HG02759 (cell line): ENCODE data around the gene FOXD4.
"Not testable (repeated sequence)": the region's sequence is repeated elsewhere in the genome, so short reads cannot be mapped to it uniquely, and the experiment has no call there.

Experiments
- ATAC-seq: cut with Tn5 transposase; IDR thresholded peaks from one replicate; pipeline ENCODE4 v1.9.1; 2021; ENCODE audit warnings: mild to moderate bottlenecking, moderate library complexity; ENCODE audit not compliant: unreplicated experiment

FOXD4 gene

GRCh38 chr9:94323-94722 lies 23.9 kb downstream of the FOXD4 start:
- ATAC-seq: not testable (repeated sequence)

DNA sequence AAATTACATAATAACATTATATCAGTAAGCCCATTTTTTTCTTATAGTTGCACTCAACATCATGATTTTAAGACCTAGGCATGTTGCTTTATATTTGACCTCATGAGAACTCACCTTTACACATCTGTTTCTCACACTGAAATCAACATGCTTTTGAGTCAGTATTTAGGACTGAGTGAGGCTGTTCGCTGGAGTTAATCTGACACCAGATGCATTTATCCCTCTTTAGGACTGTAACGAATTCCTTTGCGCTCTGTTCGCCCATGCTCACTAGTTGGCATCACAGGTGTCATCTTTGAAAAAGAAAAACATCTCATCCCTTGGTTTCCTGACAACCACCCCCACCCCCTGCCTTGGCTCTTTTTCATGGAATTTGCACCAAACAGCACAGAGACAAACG lies 24.3 kb downstream of the FOXD4 start:
- ATAC-seq: not testable (repeated sequence)

- ATAC-seq: not testable (repeated sequence)
Measured at GRCh38 chr9:90851-91250, 27.4 kb downstream of the FOXD4 start.

DNA sequence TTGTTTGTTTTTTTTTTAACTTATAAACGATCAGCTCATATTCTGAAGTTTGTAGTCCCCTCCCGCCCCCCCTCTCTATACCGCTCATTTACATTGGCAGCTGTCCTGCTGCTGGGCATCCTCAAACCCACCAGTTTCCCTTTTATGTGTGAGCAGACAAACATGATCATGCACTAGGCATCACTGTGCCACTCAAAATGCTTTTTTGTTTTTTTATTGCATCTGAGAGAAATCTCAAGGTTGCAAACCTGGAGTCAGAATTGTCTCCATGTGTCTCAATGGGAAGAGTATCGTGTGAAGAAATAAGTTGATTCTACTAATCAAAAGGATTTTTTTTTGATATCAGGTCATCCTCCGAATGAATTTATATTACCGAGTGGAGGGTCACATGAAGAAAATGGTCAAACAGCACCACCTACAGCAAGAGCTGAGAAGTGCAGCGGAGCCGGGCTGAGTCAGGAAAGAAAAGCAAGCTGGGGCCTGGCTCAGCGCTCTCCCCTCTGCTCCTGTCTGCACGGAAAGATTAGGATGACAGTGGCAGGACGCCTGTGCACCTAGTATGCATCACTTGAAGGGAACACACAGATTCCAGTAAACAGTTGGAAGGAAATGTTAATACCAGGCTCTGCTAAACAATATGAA lies 29.7 kb downstream of the FOXD4 start:
- ATAC-seq: peak; percentile 91

- not testable (repeated sequence) for ATAC-seq
Measured at GRCh38 chr9:87860-88259, 30.4 kb downstream of the FOXD4 start.

GRCh38 chr9:87105-87504 lies 31.1 kb downstream of the FOXD4 start:
- ATAC-seq: not testable (repeated sequence)

DNA sequence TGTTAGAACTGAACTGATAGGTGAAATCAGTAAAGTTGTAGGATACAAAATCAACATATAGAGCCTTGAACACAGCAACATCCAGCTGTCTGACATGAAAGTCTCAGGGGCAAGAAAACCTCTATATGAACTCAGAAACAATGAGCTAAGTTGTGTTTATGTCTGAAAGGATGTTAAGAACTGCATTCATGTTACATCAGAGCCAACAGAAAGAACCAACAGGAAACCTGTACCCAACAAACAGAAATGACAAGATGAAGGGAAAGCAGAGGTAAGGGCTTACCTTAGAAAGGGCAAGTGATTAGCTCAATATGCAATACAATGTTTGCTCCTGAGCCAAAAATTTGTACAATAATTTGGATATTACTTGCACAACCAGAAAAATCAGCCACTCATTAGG lies 31.5 kb downstream of the FOXD4 start:
- ATAC-seq: not testable (repeated sequence)

DNA sequence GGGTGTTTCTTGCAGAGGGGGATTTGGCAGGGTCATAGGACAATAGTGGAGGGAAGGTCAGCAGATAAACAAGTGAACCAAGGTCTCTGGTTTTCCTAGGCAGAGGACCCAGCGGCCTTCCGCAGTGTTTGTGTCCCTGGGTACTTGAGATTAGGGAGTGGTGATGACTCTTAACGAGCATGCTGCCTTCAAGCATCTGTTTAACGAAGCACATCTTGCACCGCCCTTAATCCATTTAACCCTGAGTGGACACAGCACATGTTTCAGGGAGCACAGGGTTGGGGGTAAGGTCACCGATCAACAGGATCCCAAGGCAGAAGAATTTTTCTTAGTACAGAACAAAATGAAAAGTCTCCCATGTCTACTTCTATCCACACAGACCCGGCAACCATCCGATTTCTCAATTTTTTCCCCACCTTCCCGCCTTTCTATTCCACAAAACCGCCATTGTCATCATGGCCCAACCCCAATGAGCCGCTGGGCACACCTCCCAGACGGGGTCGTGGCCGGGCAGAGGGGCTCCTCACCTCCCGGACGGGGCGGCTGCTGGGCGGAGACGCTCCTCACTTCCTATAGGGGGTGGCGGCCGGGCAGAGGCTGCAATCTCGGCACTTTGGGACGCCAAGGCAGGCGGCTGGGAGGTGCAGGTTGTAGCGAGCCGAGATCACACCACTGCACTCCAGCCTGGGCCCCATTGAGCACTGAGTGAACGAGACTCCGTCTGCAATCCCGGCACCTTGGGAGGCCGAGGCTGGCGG lies 35.1 kb downstream of the FOXD4 start:
- not testable (repeated sequence) for ATAC-seq

GRCh38 chr9:78333-78732 lies 39.9 kb downstream of the FOXD4 start:
- not testable (repeated sequence) for ATAC-seq

- not testable (repeated sequence) for ATAC-seq
Measured at GRCh38 chr9:76389-76788, 41.8 kb downstream of the FOXD4 start.

- ATAC-seq: not testable (repeated sequence)
Measured at GRCh38 chr9:73900-74525, 44.2 kb downstream of the FOXD4 start.

DNA sequence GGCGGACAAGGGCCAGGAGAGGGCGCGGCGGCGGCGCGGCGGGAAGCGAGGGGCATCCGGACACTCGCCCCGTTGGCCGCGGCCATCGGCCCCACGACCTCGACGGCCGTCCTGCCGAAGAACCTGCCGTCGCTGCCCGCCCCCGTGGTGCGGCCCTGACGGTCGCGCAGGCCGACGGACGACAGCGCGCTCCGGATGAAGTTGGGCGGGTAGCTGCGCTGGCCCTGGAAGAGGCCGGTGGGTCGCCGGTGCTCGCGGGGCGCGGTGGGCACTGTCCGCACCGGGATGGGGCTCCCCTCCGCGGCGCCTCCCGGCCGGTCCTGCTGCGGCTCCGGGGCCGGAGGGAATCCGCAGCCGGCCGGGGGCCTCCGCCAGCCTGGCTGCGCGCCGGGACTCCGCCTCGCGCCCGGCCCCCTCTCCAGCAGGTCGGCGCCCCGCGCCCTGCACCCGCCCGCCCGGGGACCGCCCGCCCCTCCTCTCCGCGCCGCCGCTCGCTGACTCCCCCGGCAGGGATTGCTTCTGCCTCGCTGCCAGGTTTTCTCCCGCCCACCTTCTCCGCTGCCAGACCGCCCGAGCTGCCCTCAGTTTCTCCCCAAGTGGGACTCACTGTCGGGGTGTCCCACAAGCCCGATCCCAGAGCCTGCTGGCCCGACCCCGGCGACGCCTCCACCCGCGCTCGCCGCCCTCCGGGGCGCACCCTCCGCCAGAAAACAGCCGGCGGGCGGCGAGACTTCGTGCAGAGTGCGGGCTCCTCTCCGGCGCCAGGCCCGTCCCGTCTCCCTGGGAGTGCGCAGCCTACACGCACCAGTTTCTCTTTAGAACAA lies 44.9 kb downstream of the FOXD4 start:
- not testable (repeated sequence) for ATAC-seq
